Panc1 (cell line): ENCODE measurements around the gene SMG6. TPM values are rescaled to one million over a fixed set of nuclear protein-coding genes. Genes with fewer than 3 reads are reported as not detected.

Source experiments
- ATAC-seq: fragments of 200-7000 bp; cut with Tn5 transposase; 2 replicates; pipeline ENCODE4 v1.9.1; 2020; ENCODE audit warnings: mild to moderate bottlenecking, moderate library complexity
- BruUV-seq: library from RNA; stranded (reverse); fragments of 400-500 nt; replicated peaks from 2 replicates; lab custom pipeline; 2021; lab: Mats Ljungman, UMichigan
- CTCF ChIA-PET: fragments of 300-600 bp; sonication (Branson Sonifier 250); formaldehyde crosslinking; loops from one replicate; lab custom pipeline; 2022; ENCODE audit warnings: antibody characterized with exemption; lab: Charles Lee
- POLR2A ChIA-PET: fragments of 300-600 bp; sonication (Branson Sonifier 250); formaldehyde crosslinking; loops from one replicate; lab custom pipeline; 2022; ENCODE audit warnings: antibody characterized with exemption; lab: Charles Lee
- DNase-seq: peaks from one replicate; pipeline ENCODE4 v3.0.0-alpha.2; 2010; ENCODE audit warnings: low read depth, low spot score
- H3K27ac ChIP-seq: 2 replicates; pipeline ENCODE4 v1.5.1; 2011; ENCODE audit warnings: mild to moderate bottlenecking, low read length, inconsistent platforms
- H3K27me3 ChIP-seq: fragments of 200-500 bp; sonication (Bioruptor generic); 2 replicates; pipeline ENCODE4 v1.6.0; 2014; ENCODE audit warnings: low read length, inconsistent platforms; ENCODE audit not compliant: control insufficient read depth, insufficient read depth
- H3K36me3 ChIP-seq: fragments of 200-500 bp; sonication (Bioruptor generic); 2 replicates; pipeline ENCODE4 v1.5.1; 2014; ENCODE audit warnings: inconsistent platforms, mild to moderate bottlenecking, low read length, moderate library complexity; ENCODE audit not compliant: control insufficient read depth, insufficient read depth
- H3K4me1 ChIP-seq: 2 replicates; pipeline ENCODE4 v1.5.1; 2011; ENCODE audit warnings: inconsistent platforms, mild to moderate bottlenecking, low read length, moderate library complexity; ENCODE audit not compliant: control insufficient read depth, insufficient read depth
- H3K4me3 ChIP-seq, 2 experiments: 2 replicates each; pipeline ENCODE4 v1.5.1; 2011 to 2012; ENCODE audit warnings: low read depth in 2 of 2, low read length in 2 of 2, mild to moderate bottlenecking in 2 of 2, inconsistent platforms in 1 of 2, moderate library complexity in 1 of 2
- H3K9me3 ChIP-seq: fragments of 200-500 bp; sonication (Bioruptor generic); 2 replicates; pipeline ENCODE4 v1.5.1; 2014; ENCODE audit warnings: low read depth, mild to moderate bottlenecking, inconsistent platforms, low read length, moderate library complexity; ENCODE audit not compliant: control insufficient read depth, insufficient read depth
- CTCF ChIP-seq: fragments of 450-650 bp; IDR thresholded peaks from 2 replicates; pipeline ENCODE4 v1.5.1; 2017; ENCODE audit warnings: mild to moderate bottlenecking
- POLR2AphosphoS5 ChIP-seq: IDR thresholded peaks from 2 replicates; pipeline ENCODE4 v1.6.1; 2012; ENCODE audit warnings: mild to moderate bottlenecking, low read depth, low read length, moderate library complexity
- SIN3A ChIP-seq: IDR thresholded peaks from 2 replicates; pipeline ENCODE4 v1.6.1; 2012; ENCODE audit warnings: low read depth, mild to moderate bottlenecking, low read length, moderate library complexity, borderline replicate concordance; ENCODE audit not compliant: insufficient read depth
- TCF7L2 ChIP-seq: IDR thresholded peaks from 2 replicates; pipeline ENCODE4 v1.6.1; 2011; ENCODE audit warnings: mild to moderate bottlenecking, low read depth, low read length, inconsistent platforms
- in situ Hi-C: cut with HindIII; loops from 2 replicates; pipeline ENCODE4 v1.10.0; 2016; ENCODE audit warnings: low sequenced_read_pairs, low pct_unique_long_range_greater_than_20kb
- intact Hi-C: fragments of 100-400 bp; cut with micrococcal nuclease; formaldehyde crosslinking; loops from one replicate; pipeline ENCODE4 v1.10.0; 2022; ENCODE audit not compliant: unreplicated experiment
- total RNA-seq: library from RNA; stranded (reverse); gene quantifications from one replicate; pipeline ENCODE4 v1.2.1, GENCODE V29; 2021; ENCODE audit not compliant: unreplicated experiment
- TF ChIP-seq, protein P1 (sequence below), 2 experiments: IDR thresholded peaks; 2 replicates each; pipeline ENCODE4 v1.6.1; 2011 to 2012; ENCODE audit warnings: low read depth in 2 of 2, control low read depth in 1 of 2, low read length in 1 of 2, mild to moderate bottlenecking in 1 of 2, moderate library complexity in 1 of 2; ENCODE audit not compliant: insufficient read depth in 1 of 2

SMG6 gene
- total RNA-seq, 1 experiment from 2014 or later, result 17.8 TPM

- H3K9me3 ChIP-seq, result no peaks in the 10 kb centered on the region
- BruUV-seq, result no TSS peak
- intact Hi-C loops, result no loop called here
- CTCF ChIA-PET, result no interaction called here
- POLR2A ChIA-PET, result interaction anchor here (0.6 to 1.1 kb wide), 2 partner anchors 9 to 84 kb away, joined by 9 to 10 read pairs; no protein-coding TSS in a partner anchor
- DNase-seq, result no peak
- H3K4me1 ChIP-seq, result no peaks in the 10 kb centered on the region
- in situ Hi-C loops, result no loop called here
- no peaks in the 10 kb centered on the region for H3K27me3 ChIP-seq
- TF ChIP-seq POLR2AphosphoS5, result no peak
- TF ChIP-seq TCF7L2, result no peak
- H3K36me3 ChIP-seq, result no peaks in the 10 kb centered on the region
- H3K4me3 ChIP-seq, result no peak overlapping the region
- no peak for ATAC-seq
- no peak overlapping the region for H3K27ac ChIP-seq
Observed at GRCh38 chr17:2210726-2211125, 92.9 kb downstream of the SMG6 start.

DNA sequence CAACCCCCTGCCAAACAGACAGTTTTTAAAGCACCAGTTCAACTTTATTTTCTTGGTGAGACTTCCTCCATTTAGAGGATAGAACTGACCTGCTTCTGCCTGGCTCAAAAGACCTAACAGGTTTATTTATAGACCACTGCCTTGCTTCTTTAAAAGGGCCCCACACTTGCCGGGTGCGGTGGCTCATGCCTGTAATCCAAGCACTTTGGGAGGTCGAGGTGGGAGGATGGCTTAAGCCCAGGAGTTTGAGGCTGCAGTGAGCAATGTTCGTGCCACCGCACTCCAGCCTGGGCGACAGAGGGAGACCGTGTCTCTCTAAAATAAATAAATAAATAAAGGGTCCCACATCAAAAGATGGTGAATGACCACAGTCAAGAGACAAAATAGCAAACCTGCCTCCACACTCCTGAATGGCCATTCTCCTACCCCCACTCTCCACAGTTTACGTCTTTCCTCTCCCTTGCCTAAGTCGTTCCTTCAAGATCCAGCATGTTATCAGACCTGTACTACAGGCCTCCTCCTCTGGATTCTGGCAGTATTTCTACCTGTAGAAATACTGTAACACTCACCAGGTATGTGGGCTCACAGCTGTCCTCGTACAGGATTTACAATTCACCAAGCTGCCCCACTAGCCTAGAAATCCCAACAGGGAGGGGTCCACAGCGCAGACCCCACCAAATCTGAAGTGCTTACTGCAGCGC, 95.6 kb downstream of the SMG6 start:
- DNase-seq (no peak), ATAC-seq (no peak)
- Histone ChIP-seq H3K27me3 (no peaks in the 10 kb centered on the region), H3K4me1 (no peaks in the 10 kb centered on the region), H3K27ac (no peak overlapping the region), H3K4me3 (no peak overlapping the region), H3K9me3 (no peaks in the 10 kb centered on the region), H3K36me3 (no peaks in the 10 kb centered on the region)
- BruUV-seq, result no TSS peak
- in situ Hi-C loops (no loop called here), intact Hi-C loops (no loop called here)
- TF ChIP-seq CTCF, result no peak
- TF ChIP-seq POLR2AphosphoS5, result no peak
- no peak for TF ChIP-seq SIN3A
- no peak for TF ChIP-seq TCF7L2
- TF ChIP-seq, protein P1, sequence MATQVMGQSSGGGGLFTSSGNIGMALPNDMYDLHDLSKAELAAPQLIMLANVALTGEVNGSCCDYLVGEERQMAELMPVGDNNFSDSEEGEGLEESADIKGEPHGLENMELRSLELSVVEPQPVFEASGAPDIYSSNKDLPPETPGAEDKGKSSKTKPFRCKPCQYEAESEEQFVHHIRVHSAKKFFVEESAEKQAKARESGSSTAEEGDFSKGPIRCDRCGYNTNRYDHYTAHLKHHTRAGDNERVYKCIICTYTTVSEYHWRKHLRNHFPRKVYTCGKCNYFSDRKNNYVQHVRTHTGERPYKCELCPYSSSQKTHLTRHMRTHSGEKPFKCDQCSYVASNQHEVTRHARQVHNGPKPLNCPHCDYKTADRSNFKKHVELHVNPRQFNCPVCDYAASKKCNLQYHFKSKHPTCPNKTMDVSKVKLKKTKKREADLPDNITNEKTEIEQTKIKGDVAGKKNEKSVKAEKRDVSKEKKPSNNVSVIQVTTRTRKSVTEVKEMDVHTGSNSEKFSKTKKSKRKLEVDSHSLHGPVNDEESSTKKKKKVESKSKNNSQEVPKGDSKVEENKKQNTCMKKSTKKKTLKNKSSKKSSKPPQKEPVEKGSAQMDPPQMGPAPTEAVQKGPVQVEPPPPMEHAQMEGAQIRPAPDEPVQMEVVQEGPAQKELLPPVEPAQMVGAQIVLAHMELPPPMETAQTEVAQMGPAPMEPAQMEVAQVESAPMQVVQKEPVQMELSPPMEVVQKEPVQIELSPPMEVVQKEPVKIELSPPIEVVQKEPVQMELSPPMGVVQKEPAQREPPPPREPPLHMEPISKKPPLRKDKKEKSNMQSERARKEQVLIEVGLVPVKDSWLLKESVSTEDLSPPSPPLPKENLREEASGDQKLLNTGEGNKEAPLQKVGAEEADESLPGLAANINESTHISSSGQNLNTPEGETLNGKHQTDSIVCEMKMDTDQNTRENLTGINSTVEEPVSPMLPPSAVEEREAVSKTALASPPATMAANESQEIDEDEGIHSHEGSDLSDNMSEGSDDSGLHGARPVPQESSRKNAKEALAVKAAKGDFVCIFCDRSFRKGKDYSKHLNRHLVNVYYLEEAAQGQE (IDR thresholded peaks at IDR 0.05; ENCODE audit: insufficient read depth in 1 of 2, low read depth in 2 of 2, low read length in 1 of 2), result no peak
- POLR2A ChIA-PET, result no interaction called here
- CTCF ChIA-PET, result no interaction called here

GRCh38 chr17:2204393-2204792, 99.2 kb downstream of the SMG6 start:
- Histone ChIP-seq H3K27ac (no peak overlapping the region), H3K4me3 (no peak overlapping the region), H3K27me3 (no peaks in the 10 kb centered on the region), H3K9me3 (no peaks in the 10 kb centered on the region), H3K36me3 (no peaks in the 10 kb centered on the region), H3K4me1 (no peaks in the 10 kb centered on the region)
- ChIA-PET CTCF (no interaction called here), POLR2A (interaction anchor here (0.7 kb wide), 1 partner anchor 42 kb away, joined by 3 read pairs; no protein-coding TSS in a partner anchor)
- ATAC-seq (no peak), DNase-seq (no peak)
- in situ Hi-C loops, result no loop called here
- TF ChIP-seq POLR2AphosphoS5, result no peak
- TF ChIP-seq CTCF, result no peak
- no peak for TF ChIP-seq TCF7L2
- TF ChIP-seq SIN3A, result no peak
- TF ChIP-seq, protein P1 (IDR thresholded peaks at IDR 0.05; ENCODE audit: insufficient read depth in 1 of 2, low read depth in 2 of 2, low read length in 1 of 2), result no peak
- intact Hi-C loops, result no loop called here
- no TSS peak for BruUV-seq
